Activated B cell treated with CpG ODN at 0.5 μM for 24 hours (primary cell): ENCODE results near the gene PXDN. TPM values are rescaled to one million over a fixed set of nuclear protein-coding genes. Genes with fewer than 3 reads are reported as not detected.
A peak's percentile ranks its signal among the peaks of the same experiment; 100 is the strongest.

Experiments used
- ATAC-seq: fragments of 200-7000 bp; cut with Tn5 transposase; one replicate; pipeline ENCODE4 v1.10.0; 2021; ENCODE audit warnings: low read depth, mild to moderate bottlenecking, moderate library complexity
- CTCF ChIA-PET: fragments of 350-600 bp; sonication (Branson Sonifier 250); formaldehyde crosslinking; loops from one replicate; lab custom pipeline; 2021; ENCODE audit warnings: antibody characterized with exemption; lab: Charles Lee
- POLR2A ChIA-PET: fragments of 350-600 bp; sonication (Branson Sonifier 250); formaldehyde crosslinking; loops from one replicate; lab custom pipeline; 2021; ENCODE audit warnings: antibody characterized with exemption; lab: Charles Lee
- DNase-seq: peaks from one replicate; pipeline ENCODE4 v3.0.0; 2022
- H3K27ac Mint-ChIP-seq: one replicate; pipeline ENCODE4 v1.8.0; 2020; ENCODE audit warnings: mixed read lengths
- H3K27me3 Mint-ChIP-seq: one replicate; pipeline ENCODE4 v1.8.0; 2021; ENCODE audit warnings: mixed read lengths
- H3K36me3 Mint-ChIP-seq: one replicate; pipeline ENCODE4 v1.8.0; 2021; ENCODE audit warnings: low read depth, mixed read lengths
- H3K4me1 Mint-ChIP-seq: one replicate; pipeline ENCODE4 v1.8.0; 2021; ENCODE audit warnings: mixed read lengths
- H3K4me3 Mint-ChIP-seq: one replicate; pipeline ENCODE4 v1.8.0; 2020; ENCODE audit warnings: mild to moderate bottlenecking, mixed read lengths
- H3K9me3 Mint-ChIP-seq: one replicate; pipeline ENCODE4 v1.8.0; 2020; ENCODE audit warnings: mixed read lengths
- CTCF ChIP-seq: fragments of 200-600 bp; IDR thresholded peaks from one replicate; pipeline ENCODE4 v1.8.0; 2022; ENCODE audit warnings: antibody characterized with exemption, mild to moderate bottlenecking
- intact Hi-C: fragments of 100-400 bp; cut with micrococcal nuclease; formaldehyde crosslinking; loops from one replicate; pipeline ENCODE4 v1.15.1; 2024
- total RNA-seq: library from RNA; stranded (reverse); gene quantifications from 2 replicates; pipeline ENCODE4 v1.2.3, GENCODE V29; 2022

The PXDN gene
- total RNA-seq, 1 donor from 2014 or later: 1.1 TPM

DNA sequence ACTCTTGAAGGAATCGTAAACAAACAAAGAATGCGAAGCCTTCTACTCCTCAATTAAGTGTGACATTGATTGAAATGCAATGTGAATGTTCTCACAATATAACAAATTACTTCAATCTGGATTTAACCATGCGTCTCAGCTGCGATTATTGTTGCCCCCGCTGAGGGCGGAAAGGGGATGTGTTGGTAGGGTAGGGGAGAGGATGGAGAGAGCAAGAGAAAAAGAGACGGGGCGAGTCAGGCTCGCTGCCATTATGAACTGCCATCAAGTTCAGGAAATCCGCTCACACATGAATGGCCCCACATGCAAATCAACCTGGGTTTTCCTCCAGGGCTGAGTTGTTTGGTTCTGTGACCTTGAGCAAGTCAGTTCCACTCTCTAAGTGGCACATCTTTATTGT is 129.8 kb downstream of the PXDN start:
- Mint-ChIP-seq H3K4me1 (peaks cover 64% of the 10 kb centered on the region), H3K27ac (peak overlapping the region; percentile 56), H3K36me3 (no peaks in the 10 kb centered on the region), H3K9me3 (no peaks in the 10 kb centered on the region), H3K4me3 (peak overlapping the region; percentile 47), H3K27me3 (no peaks in the 10 kb centered on the region)
- ChIA-PET CTCF (no interaction called here), POLR2A (no interaction called here)
- intact Hi-C loops: loop anchor here (5.0 kb wide), 1 partner anchor 128 kb away; the partner anchor contains the start of gene PXDN
- TF ChIP-seq CTCF: no peak
- ATAC-seq (peak; percentile 85), DNase-seq (no peak)

GRCh38 chr2:1613731-1614354 is 130.5 kb downstream of the PXDN start:
- H3K36me3 Mint-ChIP-seq: no peaks in the 10 kb centered on the region
- no peak overlapping the region for H3K27ac Mint-ChIP-seq
- H3K4me1 Mint-ChIP-seq: peaks cover 70% of the 10 kb centered on the region
- POLR2A ChIA-PET: no interaction called here
- intact Hi-C loops: loop anchor here (5.0 kb wide), 1 partner anchor 128 kb away; the partner anchor contains the start of gene PXDN
- TF ChIP-seq CTCF: no peak
- CTCF ChIA-PET: no interaction called here
- no peaks in the 10 kb centered on the region for H3K9me3 Mint-ChIP-seq
- no peaks in the 10 kb centered on the region for H3K27me3 Mint-ChIP-seq
- peak overlapping the region; percentile 0 for H3K4me3 Mint-ChIP-seq
- no peak for ATAC-seq
- no peak for DNase-seq

DNA sequence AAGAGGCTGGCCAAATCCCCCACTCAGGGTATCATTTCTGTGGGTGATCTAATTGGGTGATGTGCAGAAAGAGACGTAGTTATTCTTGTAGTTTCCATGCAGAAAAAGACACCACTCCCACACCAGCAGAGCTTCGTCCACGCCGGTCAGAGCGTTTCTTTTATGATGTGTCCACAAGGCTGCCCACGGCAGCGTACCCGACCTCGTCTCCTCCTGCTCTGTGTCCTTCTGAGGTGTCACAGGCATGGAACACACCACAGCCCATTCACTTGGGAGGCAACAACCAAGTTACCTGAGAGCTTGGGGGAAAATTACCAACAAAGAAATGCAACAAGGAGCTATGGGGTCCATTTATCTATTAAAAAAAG is 131.3 kb downstream of the PXDN start:
- Mint-ChIP-seq H3K36me3 (no peaks in the 10 kb centered on the region), H3K27me3 (no peaks in the 10 kb centered on the region), H3K4me1 (peaks cover 70% of the 10 kb centered on the region), H3K9me3 (no peaks in the 10 kb centered on the region), H3K4me3 (no peak overlapping the region), H3K27ac (no peak overlapping the region)
- POLR2A ChIA-PET: no interaction called here
- no peak for TF ChIP-seq CTCF
- ATAC-seq (no peak), DNase-seq (no peak)
- CTCF ChIA-PET: no interaction called here
- intact Hi-C loops: loop anchor here (5.0 kb wide), 1 partner anchor 129 kb away; the partner anchor contains the start of gene PXDN

GRCh38 chr2:1612391-1613077 is 131.8 kb downstream of the PXDN start:
- TF ChIP-seq CTCF: no peak
- no peak for DNase-seq
- Mint-ChIP-seq H3K4me1 (peaks cover 68% of the 10 kb centered on the region), H3K27me3 (no peaks in the 10 kb centered on the region), H3K36me3 (no peaks in the 10 kb centered on the region), H3K9me3 (no peaks in the 10 kb centered on the region), H3K27ac (no peak overlapping the region), H3K4me3 (no peak overlapping the region)
- intact Hi-C loops: loop anchor here (5.0 kb wide), 1 partner anchor 130 kb away; the partner anchor contains the start of gene PXDN
- ChIA-PET CTCF (no interaction called here), POLR2A (no interaction called here)
- no peak for ATAC-seq

DNA sequence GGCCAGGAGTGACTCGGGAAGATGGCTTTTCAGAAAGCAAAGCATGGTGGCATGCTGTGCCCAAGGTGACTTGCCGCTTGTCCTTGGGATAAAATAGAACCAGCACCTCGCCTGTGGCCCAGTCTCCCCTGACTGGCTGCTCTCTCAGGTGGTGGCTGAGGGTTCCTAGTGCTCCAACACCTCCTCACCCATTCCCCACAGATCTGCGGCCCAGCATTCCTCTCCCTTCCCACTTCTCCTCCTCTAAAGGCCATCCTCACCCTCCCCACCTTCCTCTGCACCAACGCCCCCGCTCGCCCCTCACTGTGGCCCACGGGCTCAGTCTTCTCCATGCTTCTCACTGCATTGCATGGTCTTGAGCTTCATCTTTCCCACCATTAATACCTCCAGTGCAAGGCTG is 132.4 kb downstream of the PXDN start:
- Mint-ChIP-seq H3K36me3 (no peaks in the 10 kb centered on the region), H3K4me3 (no peak overlapping the region), H3K27me3 (no peaks in the 10 kb centered on the region), H3K27ac (no peak overlapping the region), H3K9me3 (no peaks in the 10 kb centered on the region), H3K4me1 (peaks cover 67% of the 10 kb centered on the region)
- no peak for ATAC-seq
- POLR2A ChIA-PET: no interaction called here
- intact Hi-C loops: loop anchor here (5.0 kb wide), 1 partner anchor 130 kb away; the partner anchor contains the start of gene PXDN
- no peak for DNase-seq
- TF ChIP-seq CTCF: no peak
- CTCF ChIA-PET: no interaction called here
